Activated naive CD8-positive, alpha-beta T cell treated with anti-CD3 and anti-CD28 coated beads, Interleukin-2, amount 50 U/mL, for 16 hours (primary cell): Measurements from ENCODE around the gene C5orf22.
A peak's percentile ranks its signal among the peaks of the same experiment; 100 is the strongest.
"Not testable (repeated sequence)": the region's sequence is repeated elsewhere in the genome, so short reads cannot be mapped to it uniquely, and the experiment has no call there.

Experiments
- DNase-seq: peaks from one replicate; pipeline ENCODE4 v3.0.0-alpha.2; 2020; ENCODE audit warnings: low read depth, low spot score

Gene C5orf22

DNA sequence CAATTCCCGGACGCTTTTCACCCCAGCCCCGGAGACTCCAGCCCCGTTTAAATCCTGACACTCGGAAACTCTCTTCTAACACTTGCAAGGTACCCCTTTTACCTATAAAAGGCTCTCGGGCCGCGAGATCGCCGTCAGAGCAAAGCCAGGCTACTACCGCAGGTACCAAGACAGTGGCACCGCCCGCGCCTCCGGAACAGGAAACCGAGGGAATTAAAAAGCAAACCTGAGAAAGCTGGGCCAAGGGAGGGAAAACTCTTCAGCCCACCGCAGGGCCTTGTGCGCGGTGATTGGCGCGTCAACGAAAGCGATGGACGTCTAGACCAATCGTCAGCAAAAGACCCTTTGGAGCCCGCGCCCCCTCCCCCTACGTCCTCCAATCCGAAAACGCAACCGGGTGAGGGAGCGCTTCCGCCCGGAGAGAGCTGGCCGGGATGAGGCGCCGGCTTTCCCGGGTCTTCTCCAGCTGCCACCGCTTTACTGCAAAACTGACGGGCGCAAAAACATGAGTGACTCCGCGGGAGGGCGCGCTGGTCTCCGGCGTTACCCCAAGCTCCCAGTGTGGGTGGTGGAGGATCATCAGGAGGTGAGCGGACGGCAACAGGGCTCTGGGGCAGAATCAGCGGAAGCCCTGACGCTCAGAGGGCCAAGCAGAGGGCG is at the start of gene C5orf22, which contains the start of gene DROSHA:
Gene C5orf22 (plus strand): TSS at position 414 of the 660 bp plus-strand sequence. CDS start 92 bp downstream, at position 506.
Gene DROSHA (minus strand): TSS at position 206 of the 660 bp plus-strand sequence. CDS start 3,034 bp downstream, outside the sequence.
- peak; percentile 82 for DNase-seq

DNA sequence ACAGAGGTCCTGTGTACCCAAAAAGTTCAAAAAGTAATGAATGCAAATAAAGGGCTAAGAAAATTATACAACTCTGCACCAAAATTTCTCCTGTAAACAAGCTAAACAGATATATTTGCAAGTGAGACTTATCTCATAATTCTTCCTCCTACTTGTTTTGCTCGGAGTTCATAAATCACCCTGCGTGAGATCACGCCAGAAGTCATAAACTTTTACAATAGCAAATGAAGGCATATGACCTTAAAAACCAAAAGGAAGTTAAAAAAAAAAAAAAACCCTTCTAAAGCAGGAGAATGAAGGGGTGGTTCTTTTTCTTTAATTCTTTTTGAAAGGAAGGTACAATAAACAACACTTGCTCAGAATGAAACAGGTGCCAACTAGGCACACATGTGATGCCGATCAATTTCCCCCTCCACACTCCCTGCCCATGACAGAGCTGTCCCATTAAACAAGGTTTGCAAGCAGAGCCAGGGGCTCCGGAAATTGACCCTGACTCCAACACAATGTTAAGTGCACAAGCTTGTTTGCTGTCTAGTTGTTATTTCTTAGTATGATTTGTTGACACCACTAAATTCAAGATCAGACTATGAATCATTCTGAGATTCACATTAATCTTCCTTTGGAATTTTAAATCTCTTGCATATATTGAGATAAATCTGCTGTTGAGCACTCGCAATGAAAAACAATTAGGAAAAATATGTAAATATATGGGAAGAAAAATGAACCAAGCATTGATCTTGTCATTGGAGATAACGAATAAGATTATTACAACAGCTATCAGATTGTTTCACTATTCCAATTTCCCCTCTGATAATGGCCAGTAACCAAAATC is 46.5 kb upstream of the C5orf22 start:
- no peak for DNase-seq

DNA sequence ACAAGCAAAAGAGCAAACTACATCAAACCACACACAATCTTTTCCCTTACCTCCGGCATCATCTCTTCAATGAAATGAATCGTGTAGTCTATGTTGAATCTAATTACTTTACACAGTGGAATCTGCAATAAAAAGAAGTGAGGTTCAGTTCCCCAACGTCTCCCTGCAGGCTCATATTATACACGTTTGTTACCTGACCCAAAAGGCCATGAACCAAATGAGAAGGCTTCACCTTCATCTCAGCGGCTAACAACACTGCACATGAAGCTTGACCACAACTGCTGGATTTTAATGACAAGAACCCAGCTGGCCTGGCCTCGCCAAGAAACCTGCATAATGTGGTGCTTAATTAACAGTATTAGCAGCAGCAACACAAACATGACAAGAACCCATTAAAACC is 45.7 kb upstream of the C5orf22 start:
- DNase-seq = no peak

DNA sequence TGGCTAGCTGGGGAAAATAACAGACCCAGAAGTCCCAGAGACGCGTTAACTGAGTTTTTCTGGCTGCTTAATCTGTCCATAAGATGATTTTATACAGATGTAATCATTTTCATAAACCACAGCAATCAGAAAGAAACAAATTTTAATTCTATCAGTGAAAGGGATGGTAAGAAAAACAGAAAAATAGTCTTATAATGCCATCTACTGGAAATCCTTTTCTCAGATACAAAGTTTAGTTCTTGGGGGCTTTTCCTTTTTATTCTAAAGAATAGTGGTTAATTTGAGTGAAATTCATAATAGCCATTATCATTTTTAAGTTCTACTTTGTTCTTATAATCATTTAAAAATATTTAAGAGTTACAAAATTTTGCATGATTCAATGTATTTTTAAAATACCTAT is 44.6 kb upstream of the C5orf22 start:
- no peak for DNase-seq

DNA sequence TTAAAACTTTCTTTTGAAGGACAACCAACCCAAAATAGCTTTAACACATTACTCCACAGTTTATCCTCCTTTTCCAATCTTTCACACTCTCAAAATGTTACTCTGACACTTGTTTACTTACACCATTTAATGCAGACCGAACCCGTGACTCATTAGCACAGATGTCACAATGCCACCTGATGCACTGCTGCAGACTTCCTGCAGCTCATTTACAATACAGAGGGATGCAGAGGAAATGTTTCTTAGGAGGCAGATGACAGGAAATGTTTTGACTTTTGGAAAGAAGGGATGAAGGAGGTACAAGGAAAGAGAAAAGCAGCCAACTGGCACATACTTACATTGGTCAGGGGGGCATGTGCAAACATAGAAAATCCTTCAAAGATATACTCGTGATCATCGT is 39.2 kb upstream of the C5orf22 start:
- no peak for DNase-seq

DNA sequence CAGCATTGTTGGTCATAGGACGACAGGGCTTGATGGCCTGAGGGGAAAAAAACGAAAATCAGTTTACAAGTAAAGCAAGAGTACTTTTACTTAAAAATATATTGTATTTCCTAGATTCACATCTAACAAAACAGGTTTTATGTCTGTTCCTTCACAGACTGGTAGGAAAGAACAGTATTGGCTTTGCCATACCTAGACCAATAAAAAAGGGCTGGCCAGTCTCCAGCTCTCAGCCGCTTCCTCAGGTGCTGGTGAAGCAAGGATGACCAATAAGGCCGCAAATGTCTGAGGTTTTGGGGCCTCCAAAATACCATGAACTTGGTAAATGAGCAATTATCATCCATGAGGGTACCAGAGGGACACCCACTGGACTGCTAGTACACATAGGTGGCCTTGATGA is 36.8 kb upstream of the C5orf22 start:
- no peak for DNase-seq

DNA sequence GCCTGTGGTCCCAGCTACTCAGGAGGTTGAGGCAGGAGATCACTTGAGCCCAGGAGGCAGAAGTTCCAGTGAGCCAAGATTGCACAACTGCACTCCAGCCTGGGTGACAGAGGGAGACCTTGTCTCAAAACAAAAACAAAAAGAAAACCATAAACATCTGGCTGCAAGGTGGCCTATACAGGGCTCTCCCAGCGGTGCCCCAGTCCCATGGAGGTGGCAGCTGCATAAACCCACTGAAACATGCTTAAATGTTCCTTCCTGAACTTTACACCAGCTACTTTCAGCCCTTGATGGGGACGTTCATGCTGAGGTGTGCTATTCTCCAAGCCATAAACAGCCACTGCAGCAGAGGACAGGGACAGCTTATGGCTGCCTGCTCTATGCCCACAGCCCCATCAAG is 35.8 kb upstream of the C5orf22 start:
- no peak for DNase-seq

DNA sequence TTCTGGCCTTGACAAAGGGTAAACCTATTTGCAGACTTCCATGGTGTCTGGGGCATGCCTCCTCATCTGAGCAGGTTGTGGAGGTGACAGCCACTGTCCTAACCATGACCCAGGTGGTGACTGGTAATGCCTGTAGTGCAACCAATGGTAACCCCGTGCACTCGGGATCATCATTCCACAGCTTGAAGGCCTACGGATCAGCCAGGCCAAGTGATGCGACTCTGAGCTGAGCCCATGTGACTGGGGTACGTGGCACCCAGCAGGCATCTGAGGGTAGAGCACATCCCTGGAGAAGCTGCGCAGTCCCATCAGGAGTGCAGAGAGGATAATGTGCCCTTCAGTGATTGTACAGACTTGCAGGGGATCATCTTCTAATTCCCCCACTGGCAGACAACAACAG is 35.2 kb upstream of the C5orf22 start:
- no peak for DNase-seq

DNA sequence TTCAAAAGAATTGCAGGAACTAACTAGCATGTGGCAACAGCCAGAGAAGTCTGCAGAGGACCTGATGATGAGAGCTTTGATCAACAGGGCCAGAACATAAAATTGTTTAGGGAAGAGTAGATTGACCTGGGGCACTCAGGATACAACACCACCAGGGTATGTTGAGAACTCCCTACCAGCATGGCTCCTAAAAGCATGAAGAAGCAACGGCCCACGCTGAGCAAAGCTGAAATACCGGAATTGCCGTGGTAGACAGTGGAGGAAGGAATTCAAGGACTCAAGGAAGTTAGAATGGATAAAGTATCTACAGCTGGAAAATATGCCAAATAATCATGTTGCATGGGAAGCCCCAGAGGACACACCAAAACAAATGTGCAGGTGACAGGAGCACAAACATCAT is 31.8 kb upstream of the C5orf22 start:
- no peak for DNase-seq

DNA sequence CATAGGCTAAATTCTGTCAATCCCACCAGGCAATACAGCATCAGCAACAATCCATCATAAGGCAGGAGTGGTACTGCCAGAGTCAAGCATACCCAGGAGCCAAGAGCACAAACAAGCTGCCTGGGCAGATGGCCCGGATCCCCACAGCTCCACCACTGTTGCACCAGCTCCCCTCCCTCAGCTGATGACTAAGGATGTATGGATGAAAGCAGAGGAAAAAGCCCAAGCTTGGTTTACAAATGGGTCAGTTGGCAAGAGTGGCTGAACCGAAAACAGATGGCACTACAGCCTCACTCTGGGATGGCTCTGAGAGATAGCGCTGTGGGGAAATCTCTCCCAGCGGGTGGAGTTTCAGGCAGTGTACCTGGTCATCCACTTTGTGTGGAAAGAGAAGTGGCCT is 29.6 kb upstream of the C5orf22 start:
- no peak for DNase-seq

DNA sequence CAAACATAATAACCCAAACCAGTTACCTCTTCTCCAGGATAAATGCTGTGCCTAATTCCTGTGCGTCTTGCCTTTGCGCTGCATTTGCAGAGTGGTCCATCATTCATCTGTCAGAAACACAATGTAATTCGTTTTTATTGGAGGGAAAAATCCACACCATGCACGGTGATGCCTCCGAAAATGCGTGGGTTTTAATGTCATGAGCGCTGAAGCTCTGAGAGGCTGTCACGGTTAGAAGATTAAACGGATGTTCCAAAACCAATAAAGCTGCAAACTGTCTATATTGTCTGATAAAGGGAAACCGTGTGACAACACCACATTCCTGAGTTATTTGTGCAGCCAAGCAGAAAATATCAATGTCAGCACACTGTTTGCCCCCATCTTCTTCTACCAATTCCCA is 27.6 kb upstream of the C5orf22 start:
- DNase-seq = no peak

DNA sequence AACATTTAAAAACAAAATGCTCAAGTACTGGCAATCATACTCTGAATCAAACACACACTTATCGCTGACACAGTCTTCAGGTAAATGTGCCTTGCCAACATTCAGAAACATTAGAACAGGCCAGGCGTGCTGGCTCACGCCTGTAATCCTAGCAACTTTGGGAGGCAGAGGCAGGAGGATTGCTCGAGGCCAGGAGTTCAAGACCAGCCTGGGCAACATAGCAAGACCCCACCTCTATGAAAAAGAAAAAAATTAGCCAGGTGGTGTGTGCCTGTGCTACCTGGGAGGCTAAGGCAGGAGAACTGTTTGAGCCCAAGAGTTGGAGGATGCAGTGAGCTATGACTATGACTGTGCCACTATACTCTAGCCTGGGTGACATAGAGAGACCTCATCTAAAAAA is 20.8 kb upstream of the C5orf22 start:
- no peak for DNase-seq

DNA sequence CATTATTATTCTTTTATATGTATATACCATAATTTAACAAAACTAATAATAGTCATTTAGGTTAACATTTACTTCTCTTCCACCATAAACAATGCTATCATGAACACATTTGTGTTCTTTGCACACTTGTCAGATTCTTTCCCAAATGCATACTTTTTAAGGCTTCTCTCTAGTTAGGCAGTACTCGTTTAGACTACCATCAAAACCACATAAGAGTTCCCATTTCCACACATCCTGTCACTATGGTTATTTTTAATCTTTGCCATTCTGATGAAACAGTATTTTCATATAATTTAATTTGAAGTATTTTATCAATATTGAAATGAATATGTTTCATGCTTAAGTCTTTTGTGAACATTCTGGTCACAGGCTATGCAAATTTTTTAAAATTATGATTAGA is 15.3 kb upstream of the C5orf22 start:
- DNase-seq = no peak

DNA sequence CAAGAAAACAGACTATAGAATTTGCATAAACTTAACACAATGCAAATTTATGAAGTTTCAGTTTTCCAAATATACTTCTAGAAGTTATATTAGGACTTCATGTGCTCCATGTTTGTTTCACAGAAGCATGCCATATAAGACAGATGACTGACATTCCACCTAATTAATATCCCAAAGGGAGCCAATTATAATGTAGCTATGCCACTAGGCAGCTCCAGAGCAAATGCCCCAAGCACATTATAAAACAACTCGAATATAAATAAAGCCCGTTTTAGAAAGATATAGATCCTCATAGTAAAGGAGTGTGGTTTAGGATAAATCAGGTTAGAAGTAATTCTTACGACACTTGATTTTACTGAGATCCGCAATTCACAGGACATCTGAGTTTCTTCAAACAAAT is 9.1 kb upstream of the C5orf22 start:
- no peak for DNase-seq

DNA sequence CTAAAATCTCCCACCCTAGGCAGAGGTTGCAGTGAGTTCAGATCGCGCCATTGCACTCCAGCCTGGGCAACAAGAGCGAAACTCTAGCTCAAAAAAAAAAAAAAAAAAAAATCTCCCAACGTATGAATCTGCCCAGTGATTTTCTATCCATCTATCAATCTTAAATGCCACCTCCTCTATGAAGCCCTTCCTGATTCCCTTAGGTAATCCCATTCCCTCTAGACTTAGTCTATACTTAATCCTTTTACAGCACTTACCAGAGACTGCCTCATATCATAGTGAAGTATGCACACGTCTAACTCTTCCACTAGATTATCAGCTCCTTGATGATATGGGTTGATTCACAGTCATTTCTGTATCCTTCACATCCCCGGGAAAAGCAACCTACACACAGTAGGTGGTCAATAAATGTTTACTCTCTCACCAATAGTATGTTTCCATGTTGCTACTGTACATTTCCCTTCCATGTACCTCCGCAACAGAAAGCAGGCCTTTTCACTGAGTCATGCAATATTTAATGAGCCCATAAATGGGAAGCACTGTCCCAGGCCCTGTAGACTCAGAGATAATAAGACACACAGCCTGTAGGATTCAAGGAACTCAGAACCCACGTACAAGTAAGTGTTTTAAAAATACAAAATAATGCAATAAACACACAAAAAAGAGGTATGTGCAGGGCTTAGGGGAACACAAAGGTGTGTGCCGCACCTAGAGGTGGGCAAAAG is 1.4 kb upstream of the C5orf22 start:
- DNase-seq = no peak

DNA sequence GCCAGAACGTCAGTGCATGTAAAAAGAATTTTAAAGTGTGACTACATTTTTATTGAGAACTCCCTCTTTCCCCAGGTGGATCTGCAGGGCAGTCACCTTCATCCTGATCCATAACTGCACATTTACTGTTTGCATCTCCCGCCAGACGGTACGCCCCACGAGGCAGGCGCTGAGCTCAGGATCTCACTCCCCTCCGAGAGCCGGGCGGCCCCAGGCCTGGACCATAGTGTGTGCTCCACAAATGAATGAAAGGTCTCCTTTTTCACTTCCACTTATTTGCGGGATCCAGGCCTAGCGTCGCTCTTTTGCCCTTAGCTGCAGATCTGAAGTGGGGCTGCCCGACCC is 586 bp upstream of the C5orf22 start:
- DNase-seq = no peak

DNA sequence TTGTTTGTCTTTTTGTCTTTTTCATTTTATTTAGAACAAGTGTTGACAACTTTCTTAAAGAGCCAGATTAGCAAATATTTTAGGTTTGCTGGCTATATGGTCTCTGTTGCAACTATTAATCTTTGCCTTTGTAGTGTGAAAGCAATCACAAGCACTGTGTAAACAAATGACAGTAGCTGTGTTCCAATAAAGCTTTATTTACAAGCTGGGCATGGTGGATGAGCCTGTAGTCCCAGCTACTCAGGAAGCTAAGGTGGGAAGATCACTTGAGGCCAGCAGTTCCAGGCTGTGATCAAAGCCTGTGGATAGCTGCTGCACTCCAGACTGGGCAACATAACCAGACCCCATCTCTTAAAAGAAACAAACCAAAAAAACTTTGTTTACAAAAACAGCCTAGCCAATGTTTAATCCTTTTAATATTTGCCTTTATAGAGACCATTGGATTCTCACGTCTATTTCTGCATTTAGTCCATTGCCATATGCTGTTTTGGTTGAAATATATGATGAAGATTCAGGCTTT is 2.5 kb downstream of the C5orf22 start:
- DNase-seq = no peak

DNA sequence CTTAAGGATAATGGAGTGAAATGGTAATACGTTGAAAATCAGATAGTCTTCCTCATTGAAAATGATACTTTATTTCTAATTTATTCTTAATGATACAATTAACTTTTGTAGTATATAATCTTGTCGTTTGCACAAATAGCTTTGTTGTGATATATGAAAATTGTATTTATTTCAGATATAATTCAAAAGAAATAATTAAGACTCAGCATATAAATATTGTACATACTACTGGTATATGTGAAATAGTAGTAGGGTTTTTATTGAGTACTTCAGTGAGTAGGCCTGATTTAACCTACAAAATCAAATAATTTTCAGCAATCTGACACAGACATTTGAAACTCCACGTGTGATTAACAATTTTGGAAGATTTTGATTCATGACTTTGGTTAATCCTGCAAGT is 4.8 kb downstream of the C5orf22 start:
- no peak for DNase-seq

DNA sequence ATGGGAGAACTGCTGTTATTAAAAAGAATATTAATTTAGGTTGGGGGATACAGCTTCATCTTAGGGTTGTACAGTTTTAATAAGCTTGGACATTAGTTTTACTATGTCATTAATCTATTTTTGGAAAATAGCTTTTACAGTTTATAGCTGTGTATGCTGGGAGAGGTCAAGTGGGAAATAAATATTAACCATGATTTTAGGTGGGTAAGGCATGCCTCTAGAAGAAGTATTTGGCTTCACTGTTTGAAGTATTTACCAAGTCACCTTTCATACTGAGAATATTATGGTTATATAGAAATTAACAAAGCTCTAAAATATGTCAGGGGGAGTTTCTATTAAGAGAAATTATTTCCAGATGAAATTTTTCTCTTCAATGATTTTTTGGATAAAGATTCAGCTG is 5.2 kb downstream of the C5orf22 start:
- no peak for DNase-seq

DNA sequence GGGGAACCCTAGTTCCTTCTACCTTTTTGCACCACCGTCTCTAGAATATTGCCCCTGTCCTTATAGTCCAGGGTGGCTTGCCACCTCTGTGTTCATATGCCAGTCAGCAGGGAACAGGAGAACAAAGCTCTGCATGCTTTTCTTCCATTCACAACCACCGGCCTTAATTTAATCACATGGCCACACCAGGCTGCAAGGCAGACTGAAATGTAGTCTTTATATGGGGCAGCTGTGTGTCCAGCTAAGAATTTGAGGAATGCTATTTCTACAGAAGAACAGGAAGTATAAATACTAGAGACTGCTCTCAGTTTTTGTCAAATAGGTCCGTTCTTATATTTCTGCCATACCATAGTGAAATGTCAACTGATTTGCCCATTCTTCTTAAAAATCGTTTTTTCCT is 5.8 kb downstream of the C5orf22 start:
- no peak for DNase-seq

DNA sequence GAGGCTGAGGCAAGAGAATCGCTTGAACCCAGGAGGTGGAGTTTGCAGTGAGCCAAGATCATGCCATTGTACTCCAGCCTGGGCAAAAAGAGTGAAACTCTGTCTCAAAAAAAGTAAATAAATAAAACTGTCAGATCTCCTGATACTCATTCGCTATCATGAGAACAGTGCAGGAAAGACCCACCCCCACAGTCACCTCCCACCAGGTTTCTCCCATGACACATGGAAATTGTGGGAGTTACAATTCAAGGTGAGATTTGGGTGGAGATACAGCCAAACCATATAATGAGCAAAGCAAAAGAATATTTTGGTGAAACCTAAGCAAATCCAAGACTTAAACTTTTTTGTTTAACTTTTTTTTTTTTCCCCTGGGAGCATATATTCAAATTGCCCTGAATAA is 17.0 kb downstream of the C5orf22 start:
- DNase-seq = not testable (repeated sequence)

DNA sequence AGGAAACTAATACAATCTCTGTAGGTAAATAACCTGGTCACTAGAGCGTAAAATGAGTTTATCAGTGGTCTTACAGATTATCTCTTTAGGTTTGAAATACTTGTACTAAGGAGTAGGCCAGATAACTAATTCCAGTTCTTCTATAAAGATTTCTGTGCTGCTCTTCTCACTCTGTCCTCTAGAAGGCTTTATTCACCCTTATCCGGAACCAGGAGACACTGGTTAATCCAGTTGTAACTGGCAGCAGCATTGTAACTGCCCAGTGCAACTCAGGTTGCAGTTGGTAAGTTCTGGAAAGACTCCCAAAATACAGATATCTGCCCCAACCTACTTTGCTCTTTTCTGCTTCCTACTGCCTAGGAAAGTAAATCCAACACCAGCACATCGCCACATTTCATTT is 19.8 kb downstream of the C5orf22 start:
- no peak for DNase-seq
